HG03025 (cell line): ENCODE measurements around the gene TUT1.
"Not testable (repeated sequence)": the region's sequence is repeated elsewhere in the genome, so short reads cannot be mapped to it uniquely, and the experiment has no call there.

Experiments used
- ATAC-seq: cut with Tn5 transposase; IDR thresholded peaks from one replicate; pipeline ENCODE4 v1.9.1; 2021; ENCODE audit warnings: mild to moderate bottlenecking, moderate library complexity; ENCODE audit not compliant: unreplicated experiment, low FRiP score

Gene TUT1

GRCh38 chr11:62578541-62578940 lies 12.8 kb downstream of the TUT1 start:
- ATAC-seq: no peak

- no peak for ATAC-seq
These were observed 14.1 kb downstream of the TUT1 start for GRCh38 chr11:62577046-62577714.

GRCh38 chr11:62575837-62576236 lies 15.5 kb downstream of the TUT1 start:
- ATAC-seq: no peak

- no peak for ATAC-seq
These were observed 16.2 kb downstream of the TUT1 start for GRCh38 chr11:62575156-62575555.

GRCh38 chr11:62574363-62575071 lies 16.8 kb downstream of the TUT1 start:
- peak; percentile 13 for ATAC-seq

GRCh38 chr11:62573592-62574362 lies 17.5 kb downstream of the TUT1 start, which contains the start of gene EEF1G:
EEF1G (minus strand) TSS chr11:62573891; CDS start chr11:62573842, 49 bp downstream.
- peak; percentile 75 for ATAC-seq

- no peak for ATAC-seq
These were observed 18.2 kb downstream of the TUT1 start for GRCh38 chr11:62573006-62573591.

GRCh38 chr11:62572431-62572830 lies 18.9 kb downstream of the TUT1 start:
- ATAC-seq: no peak

GRCh38 chr11:62571493-62571892 lies 19.8 kb downstream of the TUT1 start:
- ATAC-seq: not testable (repeated sequence)

- not testable (repeated sequence) for ATAC-seq
These were observed 20.4 kb downstream of the TUT1 start for GRCh38 chr11:62570903-62571302.

GRCh38 chr11:62569611-62570010 lies 21.7 kb downstream of the TUT1 start:
- ATAC-seq: no peak

- no peak for ATAC-seq
These were observed 24.2 kb downstream of the TUT1 start for GRCh38 chr11:62567018-62567633.

GRCh38 chr11:62566247-62566646 lies 25.1 kb downstream of the TUT1 start:
- ATAC-seq: no peak

GRCh38 chr11:62565100-62565802 lies 26.1 kb downstream of the TUT1 start:
- no peak for ATAC-seq

GRCh38 chr11:62561677-62562230 lies 29.6 kb downstream of the TUT1 start:
- ATAC-seq: not testable (repeated sequence)

GRCh38 chr11:62560566-62561103 lies 30.7 kb downstream of the TUT1 start:
- no peak for ATAC-seq

GRCh38 chr11:62559626-62560025 lies 31.7 kb downstream of the TUT1 start:
- not testable (repeated sequence) for ATAC-seq

GRCh38 chr11:62559204-62559603 lies 32.1 kb downstream of the TUT1 start:
- ATAC-seq: no peak

GRCh38 chr11:62558669-62559068 lies 32.7 kb downstream of the TUT1 start:
- ATAC-seq: no peak
